ENCODE data around the gene CCDC33.

CCDC33 gene

GRCh38 chr15:74376226-74376625, 140.1 kb downstream of the CCDC33 start:
- H2AK5ac ChIP-seq (ENCODE audit: low read length) = no peak overlapping the region
- H3K4me3 ChIP-seq (ENCODE audit: low read length) = no peak overlapping the region
- no peak overlapping the region for H3K4ac ChIP-seq (ENCODE audit: low read depth, low read length)
- H3K27ac ChIP-seq (ENCODE audit: low read depth, low read length) = no peak overlapping the region
- H3K9ac ChIP-seq (ENCODE audit: low read length) = no peak overlapping the region
- H3K27me3 ChIP-seq (ENCODE audit: insufficient read depth, low read length, poor library complexity) = no peaks in the 10 kb centered on the region
- no peak for DNase-seq
- H4K8ac ChIP-seq (ENCODE audit: low read depth, low read length) = no peak overlapping the region
- H2BK15ac ChIP-seq (replicated peaks; ENCODE audit: low read depth) = no peak overlapping the region
- H3K4me2 ChIP-seq (ENCODE audit: low read length) = no peak overlapping the region
- no peak overlapping the region for H4K5ac ChIP-seq (ENCODE audit: low read length)
- no peaks in the 10 kb centered on the region for H3K79me2 ChIP-seq (ENCODE audit: control insufficient read depth, insufficient read depth, low read length)
- no peak overlapping the region for H2BK120ac ChIP-seq (ENCODE audit: low read depth, low read length)
- no CpG with 5 or more reads among the region's 1 CpG for WGBS (ENCODE audit: extremely low coverage, insufficient coverage, low lambda C conversion rate)
- no peak overlapping the region for H3K56ac ChIP-seq (ENCODE audit: low read length)
- H2BK5ac ChIP-seq (ENCODE audit: low read length) = no peak overlapping the region
- H3K4me1 ChIP-seq (ENCODE audit: control insufficient read depth, low read depth, low read length) = no peaks in the 10 kb centered on the region
- H3K79me1 ChIP-seq (ENCODE audit: low read length) = no peaks in the 10 kb centered on the region
- H3K18ac ChIP-seq (ENCODE audit: low read length) = no peak overlapping the region
- H3K23ac ChIP-seq (ENCODE audit: low read length) = no peak overlapping the region
- H3K36me3 ChIP-seq (ENCODE audit: control insufficient read depth, insufficient read depth, low read length) = no peaks in the 10 kb centered on the region

GRCh38 chr15:74376825-74377581, 140.9 kb downstream of the CCDC33 start:
- Histone ChIP-seq H2BK5ac (ENCODE audit: low read length) (no peak overlapping the region), H3K79me2 (ENCODE audit: control insufficient read depth, insufficient read depth, low read length) (no peaks in the 10 kb centered on the region), H3K9ac (ENCODE audit: low read length) (no peak overlapping the region), H3K4me2 (ENCODE audit: low read length) (no peak overlapping the region), H2BK15ac (replicated peaks; ENCODE audit: low read depth) (no peak overlapping the region), H3K36me3 (ENCODE audit: control insufficient read depth, insufficient read depth, low read length) (no peaks in the 10 kb centered on the region), H2AK5ac (ENCODE audit: low read length) (no peak overlapping the region), H3K56ac (ENCODE audit: low read length) (no peak overlapping the region), H3K27ac (ENCODE audit: low read depth, low read length) (no peak overlapping the region), H3K4me3 (ENCODE audit: low read length) (no peak overlapping the region), H4K8ac (ENCODE audit: low read depth, low read length) (no peak overlapping the region), H3K4me1 (ENCODE audit: control insufficient read depth, low read depth, low read length) (no peaks in the 10 kb centered on the region), H3K23ac (ENCODE audit: low read length) (no peak overlapping the region), H3K27me3 (ENCODE audit: insufficient read depth, low read length, poor library complexity) (no peaks in the 10 kb centered on the region), H2BK120ac (ENCODE audit: low read depth, low read length) (no peak overlapping the region), H3K4ac (ENCODE audit: low read depth, low read length) (no peak overlapping the region), H3K18ac (ENCODE audit: low read length) (no peak overlapping the region), H4K5ac (ENCODE audit: low read length) (no peak overlapping the region), H3K79me1 (ENCODE audit: low read length) (no peaks in the 10 kb centered on the region)
- whole genome bisulfite sequencing (ENCODE audit: extremely low coverage, insufficient coverage, low lambda C conversion rate) = no CpG with 5 or more reads among the region's 6 CpGs
- DNase-seq = no peak

- Histone ChIP-seq H3K79me1 (ENCODE audit: low read length) (no peaks in the 10 kb centered on the region), H4K5ac (ENCODE audit: low read length) (no peak overlapping the region), H2BK5ac (ENCODE audit: low read length) (no peak overlapping the region), H4K8ac (ENCODE audit: low read depth, low read length) (no peak overlapping the region), H2BK120ac (ENCODE audit: low read depth, low read length) (no peak overlapping the region), H3K79me2 (ENCODE audit: control insufficient read depth, insufficient read depth, low read length) (no peaks in the 10 kb centered on the region), H3K4me3 (ENCODE audit: low read length) (no peak overlapping the region), H3K4me1 (ENCODE audit: control insufficient read depth, low read depth, low read length) (no peaks in the 10 kb centered on the region), H3K27me3 (ENCODE audit: insufficient read depth, low read length, poor library complexity) (no peaks in the 10 kb centered on the region), H2AK5ac (ENCODE audit: low read length) (no peak overlapping the region), H3K56ac (ENCODE audit: low read length) (no peak overlapping the region), H3K4ac (ENCODE audit: low read depth, low read length) (no peak overlapping the region), H3K9ac (ENCODE audit: low read length) (no peak overlapping the region), H2BK15ac (replicated peaks; ENCODE audit: low read depth) (no peak overlapping the region), H3K23ac (ENCODE audit: low read length) (no peak overlapping the region), H3K18ac (ENCODE audit: low read length) (no peak overlapping the region), H3K36me3 (ENCODE audit: control insufficient read depth, insufficient read depth, low read length) (no peaks in the 10 kb centered on the region), H3K27ac (ENCODE audit: low read depth, low read length) (no peak overlapping the region), H3K4me2 (ENCODE audit: low read length) (no peak overlapping the region)
- no peak for DNase-seq
- no CpG with 5 or more reads among the region's 15 CpGs for WGBS (ENCODE audit: extremely low coverage, insufficient coverage, low lambda C conversion rate)
Measured at GRCh38 chr15:74377831-74378766, 142.0 kb downstream of the CCDC33 start.

GRCh38 chr15:74378848-74379247, 142.7 kb downstream of the CCDC33 start:
- Histone ChIP-seq H3K36me3 (ENCODE audit: control insufficient read depth, insufficient read depth, low read length) (no peaks in the 10 kb centered on the region), H3K27ac (ENCODE audit: low read depth, low read length) (no peak overlapping the region), H3K27me3 (ENCODE audit: insufficient read depth, low read length, poor library complexity) (no peaks in the 10 kb centered on the region), H3K56ac (ENCODE audit: low read length) (no peak overlapping the region), H3K79me1 (ENCODE audit: low read length) (no peaks in the 10 kb centered on the region), H4K5ac (ENCODE audit: low read length) (no peak overlapping the region), H4K8ac (ENCODE audit: low read depth, low read length) (no peak overlapping the region), H3K9ac (ENCODE audit: low read length) (no peak overlapping the region), H3K79me2 (ENCODE audit: control insufficient read depth, insufficient read depth, low read length) (no peaks in the 10 kb centered on the region), H3K18ac (ENCODE audit: low read length) (no peak overlapping the region), H2BK5ac (ENCODE audit: low read length) (no peak overlapping the region), H3K23ac (ENCODE audit: low read length) (no peak overlapping the region), H3K4ac (ENCODE audit: low read depth, low read length) (no peak overlapping the region), H3K4me1 (ENCODE audit: control insufficient read depth, low read depth, low read length) (no peaks in the 10 kb centered on the region), H3K4me3 (ENCODE audit: low read length) (no peak overlapping the region), H2AK5ac (ENCODE audit: low read length) (no peak overlapping the region), H2BK120ac (ENCODE audit: low read depth, low read length) (no peak overlapping the region), H2BK15ac (replicated peaks; ENCODE audit: low read depth) (no peak overlapping the region), H3K4me2 (ENCODE audit: low read length) (no peak overlapping the region)
- WGBS (ENCODE audit: extremely low coverage, insufficient coverage, low lambda C conversion rate) = no CpG with 5 or more reads among the region's 9 CpGs
- no peak for DNase-seq

- no CpG with 5 or more reads among the region's 12 CpGs for WGBS (ENCODE audit: extremely low coverage, insufficient coverage, low lambda C conversion rate)
Measured at GRCh38 chr15:74380361-74381189, 144.4 kb downstream of the CCDC33 start.

More at GRCh38 chr15:74380361-74381189, 144.4 kb downstream of the CCDC33 start:
- Histone ChIP-seq H3K4me3 (ENCODE audit: low read length) (no peak overlapping the region), H3K18ac (ENCODE audit: low read length) (no peak overlapping the region), H3K27ac (ENCODE audit: low read depth, low read length) (no peak overlapping the region), H2AK5ac (ENCODE audit: low read length) (no peak overlapping the region), H2BK120ac (ENCODE audit: low read depth, low read length) (no peak overlapping the region), H3K36me3 (ENCODE audit: control insufficient read depth, insufficient read depth, low read length) (no peaks in the 10 kb centered on the region), H4K8ac (ENCODE audit: low read depth, low read length) (no peak overlapping the region), H3K79me2 (ENCODE audit: control insufficient read depth, insufficient read depth, low read length) (no peaks in the 10 kb centered on the region), H3K23ac (ENCODE audit: low read length) (no peak overlapping the region), H3K4ac (ENCODE audit: low read depth, low read length) (no peak overlapping the region), H3K9ac (ENCODE audit: low read length) (no peak overlapping the region), H3K4me1 (ENCODE audit: control insufficient read depth, low read depth, low read length) (peaks cover 3% of the 10 kb centered on the region), H3K4me2 (ENCODE audit: low read length) (no peak overlapping the region), H2BK15ac (replicated peaks; ENCODE audit: low read depth) (no peak overlapping the region), H3K79me1 (ENCODE audit: low read length) (no peaks in the 10 kb centered on the region), H2BK5ac (ENCODE audit: low read length) (no peak overlapping the region), H3K27me3 (ENCODE audit: insufficient read depth, low read length, poor library complexity) (no peaks in the 10 kb centered on the region), H4K5ac (ENCODE audit: low read length) (no peak overlapping the region), H3K56ac (ENCODE audit: low read length) (no peak overlapping the region)
- no peak for DNase-seq
